Measurements from ENCODE around the gene MAGOH. TPM values are rescaled to one million over a fixed set of nuclear protein-coding genes. Genes with fewer than 3 reads are reported as not detected.

Gene MAGOH
- total and polyA plus RNA-seq, 9 of the 15 experiments (the other 6 are each of a cell fraction or from before 2014, with no cell fraction given): 102 to 342 (median 135) TPM

DNA sequence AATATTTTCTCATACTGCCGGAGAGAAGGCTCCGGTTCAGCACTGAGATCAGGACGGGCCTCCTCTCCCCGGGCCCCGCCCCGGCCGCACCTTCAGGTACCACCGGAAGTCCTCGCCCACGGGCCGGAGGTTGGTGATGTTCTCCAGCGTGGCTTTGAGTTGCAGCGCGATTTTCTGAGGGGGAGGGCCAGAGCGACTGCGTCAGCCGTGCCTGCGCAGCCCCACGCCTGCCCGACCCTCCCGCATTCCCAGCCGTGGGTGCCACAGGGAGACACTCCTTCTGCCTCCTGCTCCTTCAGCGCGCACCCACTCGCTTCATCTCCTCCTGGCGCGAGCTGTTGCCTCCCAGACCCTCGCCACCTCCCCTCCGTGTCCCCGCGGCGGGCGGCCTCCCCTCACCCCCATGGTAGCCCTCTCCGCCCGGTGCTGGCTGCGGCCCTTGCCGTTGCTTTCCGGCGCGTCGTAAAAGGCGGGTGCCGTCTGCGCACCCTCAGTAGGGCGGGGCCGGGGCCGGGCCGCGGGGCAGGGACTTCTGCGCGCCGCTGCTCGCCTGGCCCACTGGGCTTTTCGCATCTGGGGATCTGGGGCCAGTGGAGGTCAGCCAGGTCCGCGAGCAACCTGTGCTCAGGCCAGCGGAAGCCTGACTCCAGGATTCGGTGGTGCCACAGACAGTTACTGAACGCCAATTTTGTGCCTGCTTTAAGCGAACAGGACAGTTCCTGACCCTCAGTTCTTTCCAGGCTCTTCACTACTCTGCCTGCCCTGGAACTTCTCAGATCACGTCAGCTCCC, 18.0 kb downstream of the MAGOH start, which contains the start of gene CZIB (continued):
- TF ChIP-seq NR4A1 (CRISPR knock-in tag; IDR thresholded peaks at IDR 0.05) (peak; percentile 60; the same call in 1 of the 2 replicates), NR4A1 (tag; IDR thresholded peaks at IDR 0.05) (no peak), POLR3A (IDR thresholded peaks at IDR 0.05; ENCODE audit: borderline replicate concordance, extremely low read depth, insufficient read depth, insufficient read length) (no peak), BCOR (IDR thresholded peaks at IDR 0.05) (peak; percentile 75), SMAD3 (CRISPR knock-in tag; conservative IDR thresholded peaks at IDR 0.05) (0 out of 2 replicates have a peak, but pooled peaks have one; percentile 21), SRSF7 (optimal IDR thresholded peaks at IDR 0.05; ENCODE audit: low read depth, low read length) (no peak), ZNF507 (tag; conservative IDR thresholded peaks at IDR 0.05) (no peak), GABPB2 (CRISPR knock-in tag; conservative IDR thresholded peaks at IDR 0.05) (no peak), CHD2 (IDR thresholded peaks at IDR 0.05; ENCODE audit: low read depth, low read length) (peak; percentile 21; the same call in 1 of the 2 replicates), FOXJ2 (tag; IDR thresholded peaks at IDR 0.05) (no peak), TAF15 (IDR thresholded peaks at IDR 0.05; ENCODE audit: low read depth, low read length) (no peak), NCOA2 (IDR thresholded peaks at IDR 0.05; ENCODE audit: partially characterized antibody in 2 of 2) (no peak), GTF2E2 (tag; IDR thresholded peaks at IDR 0.05) (peak; percentile 92; the same call in 1 of the 2 replicates), SRF (CRISPR knock-in tag; IDR thresholded peaks at IDR 0.05) (peak in 1 of 2 experiments; percentile 78; a peak in 2 of 4 replicates), MED1 (CRISPR knock-in tag; IDR thresholded peaks at IDR 0.05; ENCODE audit: borderline replicate concordance) (no peak), SMARCE1 (IDR thresholded peaks at IDR 0.05) (0 out of 2 replicates have a peak, but pooled peaks have one; percentile 26), ZNF77 (CRISPR knock-in tag; IDR thresholded peaks at IDR 0.05) (no peak), MAFK (IDR thresholded peaks at IDR 0.05; ENCODE audit: low read length) (no peak)
- TF ChIP-seq, protein P1, sequence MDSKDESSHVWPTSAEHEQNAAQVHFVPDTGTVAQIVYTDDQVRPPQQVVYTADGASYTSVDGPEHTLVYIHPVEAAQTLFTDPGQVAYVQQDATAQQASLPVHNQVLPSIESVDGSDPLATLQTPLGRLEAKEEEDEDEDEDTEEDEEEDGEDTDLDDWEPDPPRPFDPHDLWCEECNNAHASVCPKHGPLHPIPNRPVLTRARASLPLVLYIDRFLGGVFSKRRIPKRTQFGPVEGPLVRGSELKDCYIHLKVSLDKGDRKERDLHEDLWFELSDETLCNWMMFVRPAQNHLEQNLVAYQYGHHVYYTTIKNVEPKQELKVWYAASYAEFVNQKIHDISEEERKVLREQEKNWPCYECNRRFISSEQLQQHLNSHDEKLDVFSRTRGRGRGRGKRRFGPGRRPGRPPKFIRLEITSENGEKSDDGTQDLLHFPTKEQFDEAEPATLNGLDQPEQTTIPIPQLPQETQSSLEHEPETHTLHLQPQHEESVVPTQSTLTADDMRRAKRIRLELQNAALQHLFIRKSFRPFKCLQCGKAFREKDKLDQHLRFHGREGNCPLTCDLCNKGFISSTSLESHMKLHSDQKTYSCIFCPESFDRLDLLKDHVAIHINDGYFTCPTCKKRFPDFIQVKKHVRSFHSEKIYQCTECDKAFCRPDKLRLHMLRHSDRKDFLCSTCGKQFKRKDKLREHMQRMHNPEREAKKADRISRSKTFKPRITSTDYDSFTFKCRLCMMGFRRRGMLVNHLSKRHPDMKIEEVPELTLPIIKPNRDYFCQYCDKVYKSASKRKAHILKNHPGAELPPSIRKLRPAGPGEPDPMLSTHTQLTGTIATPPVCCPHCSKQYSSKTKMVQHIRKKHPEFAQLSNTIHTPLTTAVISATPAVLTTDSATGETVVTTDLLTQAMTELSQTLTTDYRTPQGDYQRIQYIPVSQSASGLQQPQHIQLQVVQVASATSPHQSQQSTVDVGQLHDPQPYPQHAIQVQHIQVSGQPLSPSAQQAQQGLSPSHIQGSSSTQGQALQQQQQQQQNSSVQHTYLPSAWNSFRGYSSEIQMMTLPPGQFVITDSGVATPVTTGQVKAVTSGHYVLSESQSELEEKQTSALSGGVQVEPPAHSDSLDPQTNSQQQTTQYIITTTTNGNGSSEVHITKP (IDR thresholded peaks at IDR 0.05; ENCODE audit: partially characterized antibody): peak; percentile 37
- TF ChIP-seq, protein P2, sequence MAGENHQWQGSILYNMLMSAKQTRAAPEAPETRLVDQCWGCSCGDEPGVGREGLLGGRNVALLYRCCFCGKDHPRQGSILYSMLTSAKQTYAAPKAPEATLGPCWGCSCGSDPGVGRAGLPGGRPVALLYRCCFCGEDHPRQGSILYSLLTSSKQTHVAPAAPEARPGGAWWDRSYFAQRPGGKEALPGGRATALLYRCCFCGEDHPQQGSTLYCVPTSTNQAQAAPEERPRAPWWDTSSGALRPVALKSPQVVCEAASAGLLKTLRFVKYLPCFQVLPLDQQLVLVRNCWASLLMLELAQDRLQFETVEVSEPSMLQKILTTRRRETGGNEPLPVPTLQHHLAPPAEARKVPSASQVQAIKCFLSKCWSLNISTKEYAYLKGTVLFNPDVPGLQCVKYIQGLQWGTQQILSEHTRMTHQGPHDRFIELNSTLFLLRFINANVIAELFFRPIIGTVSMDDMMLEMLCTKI (IDR thresholded peaks at IDR 0.05; ENCODE audit: partially characterized antibody): no peak
- TF ChIP-seq, protein P3, sequence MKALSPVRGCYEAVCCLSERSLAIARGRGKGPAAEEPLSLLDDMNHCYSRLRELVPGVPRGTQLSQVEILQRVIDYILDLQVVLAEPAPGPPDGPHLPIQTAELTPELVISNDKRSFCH (CRISPR knock-in tag; IDR thresholded peaks at IDR 0.05): no peak
- TF ChIP-seq, protein P3 (tag; IDR thresholded peaks at IDR 0.05): peak; percentile 71
- TF ChIP-seq, protein P4, sequence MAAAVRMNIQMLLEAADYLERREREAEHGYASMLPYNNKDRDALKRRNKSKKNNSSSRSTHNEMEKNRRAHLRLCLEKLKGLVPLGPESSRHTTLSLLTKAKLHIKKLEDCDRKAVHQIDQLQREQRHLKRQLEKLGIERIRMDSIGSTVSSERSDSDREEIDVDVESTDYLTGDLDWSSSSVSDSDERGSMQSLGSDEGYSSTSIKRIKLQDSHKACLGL (CRISPR knock-in tag; IDR thresholded peaks at IDR 0.05; ENCODE audit: borderline replicate concordance, poor library complexity, severe bottlenecking): no peak

Data from K562 (cell line).